ENCODE data around the gene PKD2. TPM values are rescaled to one million over a fixed set of nuclear protein-coding genes. Genes with fewer than 3 reads are reported as not detected.
A peak's percentile ranks its signal among the peaks of the same experiment; 100 is the strongest.

PKD2 gene
- total and polyA plus RNA-seq, 2 of the 13 experiments (the other 11 are each of a cell fraction or from before 2014, with no cell fraction given) = 5.6 to 9.1 TPM

- TF ChIP-seq, protein P1, sequence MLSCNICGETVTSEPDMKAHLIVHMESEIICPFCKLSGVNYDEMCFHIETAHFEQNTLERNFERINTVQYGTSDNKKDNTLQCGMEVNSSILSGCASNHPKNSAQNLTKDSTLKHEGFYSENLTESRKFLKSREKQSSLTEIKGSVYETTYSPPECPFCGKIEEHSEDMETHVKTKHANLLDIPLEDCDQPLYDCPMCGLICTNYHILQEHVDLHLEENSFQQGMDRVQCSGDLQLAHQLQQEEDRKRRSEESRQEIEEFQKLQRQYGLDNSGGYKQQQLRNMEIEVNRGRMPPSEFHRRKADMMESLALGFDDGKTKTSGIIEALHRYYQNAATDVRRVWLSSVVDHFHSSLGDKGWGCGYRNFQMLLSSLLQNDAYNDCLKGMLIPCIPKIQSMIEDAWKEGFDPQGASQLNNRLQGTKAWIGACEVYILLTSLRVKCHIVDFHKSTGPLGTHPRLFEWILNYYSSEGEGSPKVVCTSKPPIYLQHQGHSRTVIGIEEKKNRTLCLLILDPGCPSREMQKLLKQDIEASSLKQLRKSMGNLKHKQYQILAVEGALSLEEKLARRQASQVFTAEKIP (CRISPR knock-in tag; IDR thresholded peaks at IDR 0.05; ENCODE audit: borderline replicate concordance) = no peak
- TF ChIP-seq ERF (CRISPR knock-in tag; IDR thresholded peaks at IDR 0.05) = peak; percentile 68; the same call in 1 of the 2 replicates
- TF ChIP-seq SOX13 (IDR thresholded peaks at IDR 0.05) = peak; percentile 77; the same call in 1 of the 2 replicates
- TF ChIP-seq SOX13 (CRISPR knock-in tag; conservative IDR thresholded peaks at IDR 0.05 in 1 of 2, IDR thresholded peaks at IDR 0.05 in 1 of 2) = peak in 1 of 2 experiments; percentile 90; a peak in 2 of 4 replicates
- peak; percentile 46; the same call in 1 of the 2 replicates for TF ChIP-seq MXD4 (CRISPR knock-in tag; IDR thresholded peaks at IDR 0.05)
- TF ChIP-seq, protein P2, sequence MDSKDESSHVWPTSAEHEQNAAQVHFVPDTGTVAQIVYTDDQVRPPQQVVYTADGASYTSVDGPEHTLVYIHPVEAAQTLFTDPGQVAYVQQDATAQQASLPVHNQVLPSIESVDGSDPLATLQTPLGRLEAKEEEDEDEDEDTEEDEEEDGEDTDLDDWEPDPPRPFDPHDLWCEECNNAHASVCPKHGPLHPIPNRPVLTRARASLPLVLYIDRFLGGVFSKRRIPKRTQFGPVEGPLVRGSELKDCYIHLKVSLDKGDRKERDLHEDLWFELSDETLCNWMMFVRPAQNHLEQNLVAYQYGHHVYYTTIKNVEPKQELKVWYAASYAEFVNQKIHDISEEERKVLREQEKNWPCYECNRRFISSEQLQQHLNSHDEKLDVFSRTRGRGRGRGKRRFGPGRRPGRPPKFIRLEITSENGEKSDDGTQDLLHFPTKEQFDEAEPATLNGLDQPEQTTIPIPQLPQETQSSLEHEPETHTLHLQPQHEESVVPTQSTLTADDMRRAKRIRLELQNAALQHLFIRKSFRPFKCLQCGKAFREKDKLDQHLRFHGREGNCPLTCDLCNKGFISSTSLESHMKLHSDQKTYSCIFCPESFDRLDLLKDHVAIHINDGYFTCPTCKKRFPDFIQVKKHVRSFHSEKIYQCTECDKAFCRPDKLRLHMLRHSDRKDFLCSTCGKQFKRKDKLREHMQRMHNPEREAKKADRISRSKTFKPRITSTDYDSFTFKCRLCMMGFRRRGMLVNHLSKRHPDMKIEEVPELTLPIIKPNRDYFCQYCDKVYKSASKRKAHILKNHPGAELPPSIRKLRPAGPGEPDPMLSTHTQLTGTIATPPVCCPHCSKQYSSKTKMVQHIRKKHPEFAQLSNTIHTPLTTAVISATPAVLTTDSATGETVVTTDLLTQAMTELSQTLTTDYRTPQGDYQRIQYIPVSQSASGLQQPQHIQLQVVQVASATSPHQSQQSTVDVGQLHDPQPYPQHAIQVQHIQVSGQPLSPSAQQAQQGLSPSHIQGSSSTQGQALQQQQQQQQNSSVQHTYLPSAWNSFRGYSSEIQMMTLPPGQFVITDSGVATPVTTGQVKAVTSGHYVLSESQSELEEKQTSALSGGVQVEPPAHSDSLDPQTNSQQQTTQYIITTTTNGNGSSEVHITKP (CRISPR knock-in tag; IDR thresholded peaks at IDR 0.05; ENCODE audit: low read depth) = 0 out of 2 replicates have a peak, but pooled peaks have one; percentile 6
- TF ChIP-seq RARA (CRISPR knock-in tag; IDR thresholded peaks at IDR 0.05) = peak; percentile 99
- TF ChIP-seq, protein P3, sequence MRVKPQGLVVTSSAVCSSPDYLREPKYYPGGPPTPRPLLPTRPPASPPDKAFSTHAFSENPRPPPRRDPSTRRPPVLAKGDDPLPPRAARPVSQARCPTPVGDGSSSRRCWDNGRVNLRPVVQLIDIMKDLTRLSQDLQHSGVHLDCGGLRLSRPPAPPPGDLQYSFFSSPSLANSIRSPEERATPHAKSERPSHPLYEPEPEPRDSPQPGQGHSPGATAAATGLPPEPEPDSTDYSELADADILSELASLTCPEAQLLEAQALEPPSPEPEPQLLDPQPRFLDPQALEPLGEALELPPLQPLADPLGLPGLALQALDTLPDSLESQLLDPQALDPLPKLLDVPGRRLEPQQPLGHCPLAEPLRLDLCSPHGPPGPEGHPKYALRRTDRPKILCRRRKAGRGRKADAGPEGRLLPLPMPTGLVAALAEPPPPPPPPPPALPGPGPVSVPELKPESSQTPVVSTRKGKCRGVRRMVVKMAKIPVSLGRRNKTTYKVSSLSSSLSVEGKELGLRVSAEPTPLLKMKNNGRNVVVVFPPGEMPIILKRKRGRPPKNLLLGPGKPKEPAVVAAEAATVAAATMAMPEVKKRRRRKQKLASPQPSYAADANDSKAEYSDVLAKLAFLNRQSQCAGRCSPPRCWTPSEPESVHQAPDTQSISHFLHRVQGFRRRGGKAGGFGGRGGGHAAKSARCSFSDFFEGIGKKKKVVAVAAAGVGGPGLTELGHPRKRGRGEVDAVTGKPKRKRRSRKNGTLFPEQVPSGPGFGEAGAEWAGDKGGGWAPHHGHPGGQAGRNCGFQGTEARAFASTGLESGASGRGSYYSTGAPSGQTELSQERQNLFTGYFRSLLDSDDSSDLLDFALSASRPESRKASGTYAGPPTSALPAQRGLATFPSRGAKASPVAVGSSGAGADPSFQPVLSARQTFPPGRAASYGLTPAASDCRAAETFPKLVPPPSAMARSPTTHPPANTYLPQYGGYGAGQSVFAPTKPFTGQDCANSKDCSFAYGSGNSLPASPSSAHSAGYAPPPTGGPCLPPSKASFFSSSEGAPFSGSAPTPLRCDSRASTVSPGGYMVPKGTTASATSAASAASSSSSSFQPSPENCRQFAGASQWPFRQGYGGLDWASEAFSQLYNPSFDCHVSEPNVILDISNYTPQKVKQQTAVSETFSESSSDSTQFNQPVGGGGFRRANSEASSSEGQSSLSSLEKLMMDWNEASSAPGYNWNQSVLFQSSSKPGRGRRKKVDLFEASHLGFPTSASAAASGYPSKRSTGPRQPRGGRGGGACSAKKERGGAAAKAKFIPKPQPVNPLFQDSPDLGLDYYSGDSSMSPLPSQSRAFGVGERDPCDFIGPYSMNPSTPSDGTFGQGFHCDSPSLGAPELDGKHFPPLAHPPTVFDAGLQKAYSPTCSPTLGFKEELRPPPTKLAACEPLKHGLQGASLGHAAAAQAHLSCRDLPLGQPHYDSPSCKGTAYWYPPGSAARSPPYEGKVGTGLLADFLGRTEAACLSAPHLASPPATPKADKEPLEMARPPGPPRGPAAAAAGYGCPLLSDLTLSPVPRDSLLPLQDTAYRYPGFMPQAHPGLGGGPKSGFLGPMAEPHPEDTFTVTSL (CRISPR knock-in tag; IDR thresholded peaks at IDR 0.05; ENCODE audit: borderline replicate concordance) = peak; percentile 90; the same call in 1 of the 2 replicates
- no peak for TF ChIP-seq SMYD3 (CRISPR knock-in tag; IDR thresholded peaks at IDR 0.05)
- peak; percentile 92 for TF ChIP-seq GATAD2A (CRISPR knock-in tag; IDR thresholded peaks at IDR 0.05)
- TF ChIP-seq ZMAT3 (CRISPR knock-in tag; conservative IDR thresholded peaks at IDR 0.05) = peak; percentile 76; the same call in 1 of the 2 replicates
- TF ChIP-seq HDAC6 (IDR thresholded peaks at IDR 0.05; ENCODE audit: low read depth, low read length) = no peak
- TF ChIP-seq ZFY (CRISPR knock-in tag; IDR thresholded peaks at IDR 0.05) = peak; percentile 75
- TF ChIP-seq MEIS2 (CRISPR knock-in tag; IDR thresholded peaks at IDR 0.05) = no peak; the same call in 1 of the 2 replicates
These were observed 100.1 kb downstream of the PKD2 start (continued) for GRCh38 chr4:88107406-88108107.

Data from HepG2 (cell line).